Karpas-422 (cell line): ENCODE data around the gene DPEP2. TPM values are rescaled to one million over a fixed set of nuclear protein-coding genes. Genes with fewer than 3 reads are reported as not detected.
A peak's percentile ranks its signal among the peaks of the same experiment; 100 is the strongest.
"Not testable (repeated sequence)": the region's sequence is repeated elsewhere in the genome, so short reads cannot be mapped to it uniquely, and the experiment has no call there.

Source experiments
- DNase-seq: peaks from one replicate; pipeline ENCODE4 v3.0.0-alpha.2; 2015
- H2AFZ ChIP-seq: fragments of 200-600 bp; sonication (generic); 2 replicates; pipeline ENCODE4 v1.6.1; 2014; ENCODE audit warnings: antibody characterized with exemption, low read length, mixed read lengths
- H3K27ac ChIP-seq: fragments of 200-600 bp; sonication (generic); 2 replicates; pipeline ENCODE4 v1.5.1; 2014; ENCODE audit warnings: mild to moderate bottlenecking, low read length, moderate library complexity
- H3K27me3 ChIP-seq: fragments of 200-600 bp; sonication (generic); 2 replicates; pipeline ENCODE4 v1.6.1; 2014; ENCODE audit warnings: low read length, mixed read lengths
- H3K36me3 ChIP-seq: fragments of 200-600 bp; sonication (generic); 2 replicates; pipeline ENCODE4 v1.6.1; 2014; ENCODE audit warnings: low read length, mixed read lengths; ENCODE audit not compliant: insufficient read depth
- H3K4me1 ChIP-seq: fragments of 200-600 bp; sonication (generic); 2 replicates; pipeline ENCODE4 v1.6.1; 2014; ENCODE audit warnings: mild to moderate bottlenecking, low read length, mixed read lengths
- H3K4me2 ChIP-seq: fragments of 200-600 bp; sonication (generic); 2 replicates; pipeline ENCODE4 v1.6.1; 2014; ENCODE audit warnings: low read length, low read depth, mild to moderate bottlenecking; ENCODE audit not compliant: poor library complexity, severe bottlenecking
- H3K4me3 ChIP-seq: fragments of 200-600 bp; sonication (generic); 2 replicates; pipeline ENCODE4 v1.5.1; 2014; ENCODE audit warnings: mild to moderate bottlenecking, antibody characterized with exemption, low read length, mixed read lengths
- H3K79me2 ChIP-seq: fragments of 200-600 bp; sonication (generic); 2 replicates; pipeline ENCODE4 v1.6.1; 2014; ENCODE audit warnings: mild to moderate bottlenecking, low read length, mixed read lengths
- H3K9ac ChIP-seq: fragments of 200-600 bp; sonication (generic); 2 replicates; pipeline ENCODE4 v1.6.0; 2014; ENCODE audit warnings: low read length
- H3K9me2 ChIP-seq: fragments of 200-600 bp; sonication (generic), shearing (Covaris generic); replicated peaks from 2 replicates; pipeline ENCODE4 v1.6.0; 2014; ENCODE audit warnings: mild to moderate bottlenecking, low read length, moderate library complexity; ENCODE audit not compliant: insufficient read depth
- H3K9me3 ChIP-seq: fragments of 300-700, 200-600 bp; sonication (generic); 2 replicates; pipeline ENCODE4 v1.6.1; 2014; ENCODE audit warnings: low read length, mixed read lengths
- H4K20me1 ChIP-seq: fragments of 200-600 bp; sonication (generic); 2 replicates; pipeline ENCODE4 v1.6.1; 2014; ENCODE audit warnings: mild to moderate bottlenecking, antibody characterized with exemption, low read length, low read depth; ENCODE audit not compliant: insufficient read depth
- total RNA-seq: library from RNA; depleted of rRNA; stranded (reverse); fragments of >200 nt; shearing (Covaris generic); gene quantifications from 2 replicates; pipeline ENCODE4 v1.2.3, GENCODE V29; 2014; ENCODE audit warnings: low replicate concordance

Gene DPEP2
- total RNA-seq, 1 experiment from 2014 or later: not detected

DNA sequence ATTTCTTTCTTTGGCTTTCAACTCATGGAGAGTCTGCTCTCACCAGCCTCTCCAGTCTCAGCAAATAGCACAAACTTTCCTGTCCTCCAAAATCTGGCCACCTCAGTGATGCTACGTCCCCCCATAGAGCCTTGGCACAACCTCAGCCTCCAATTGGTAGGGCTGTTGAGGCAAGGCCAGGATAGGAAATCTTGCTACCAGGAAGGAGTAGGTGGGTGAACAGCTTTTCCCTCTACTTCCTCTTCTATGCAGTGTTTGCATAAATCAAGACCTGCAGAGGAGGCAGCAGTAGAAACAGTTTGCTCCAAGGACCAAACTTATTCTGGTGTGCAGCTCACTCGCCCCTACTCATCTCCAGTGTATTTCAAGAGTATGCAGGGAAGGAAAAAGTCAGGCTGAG is 701 bp upstream of the DPEP2 start:
- peak; percentile 84 for DNase-seq
- Histone ChIP-seq H3K79me2 (no peaks in the 10 kb centered on the region), H3K9ac (peak overlapping the region; percentile 58), H3K4me1 (peaks cover 35% of the 10 kb centered on the region), H3K4me2 (peak overlapping the region; percentile 61), H3K36me3 (no peaks in the 10 kb centered on the region), H2AFZ (peak overlapping the region; percentile 74), H3K9me2 (no peaks in the 10 kb centered on the region), H3K9me3 (no peaks in the 10 kb centered on the region), H3K4me3 (peak overlapping the region; percentile 50), H3K27ac (peak overlapping the region; percentile 74), H3K27me3 (no peaks in the 10 kb centered on the region), H4K20me1 (no peaks in the 10 kb centered on the region)

- H3K27ac ChIP-seq, H3K4me3 ChIP-seq, H3K9me3 ChIP-seq, H4K20me1 ChIP-seq, DNase-seq, H3K9ac ChIP-seq, H3K4me2 ChIP-seq, H3K27me3 ChIP-seq, H3K79me2 ChIP-seq, H2AFZ ChIP-seq, H3K9me2 ChIP-seq, H3K36me3 ChIP-seq: not testable (repeated sequence)
- H3K4me1 ChIP-seq: peaks cover 40% of the 10 kb centered on the region
Measured at GRCh38 chr16:67998231-67998778, 979 bp downstream of the DPEP2 start.

GRCh38 chr16:67996666-67997065 is 2.6 kb downstream of the DPEP2 start:
- Histone ChIP-seq H3K79me2 (no peaks in the 10 kb centered on the region), H3K9me3 (no peaks in the 10 kb centered on the region), H3K9me2 (no peaks in the 10 kb centered on the region)

GRCh38 chr16:67995423-67995822 is 3.9 kb downstream of the DPEP2 start:
- Histone ChIP-seq H3K9me3 (no peaks in the 10 kb centered on the region), H4K20me1 (no peaks in the 10 kb centered on the region), H3K9me2 (no peaks in the 10 kb centered on the region), H3K4me2 (no peak overlapping the region), H3K79me2 (no peaks in the 10 kb centered on the region), H3K27me3 (no peaks in the 10 kb centered on the region), H3K4me3 (no peak overlapping the region), H3K4me1 (peaks cover 46% of the 10 kb centered on the region), H3K27ac (no peak overlapping the region), H2AFZ (no peak overlapping the region), H3K36me3 (no peaks in the 10 kb centered on the region), H3K9ac (no peak overlapping the region)
- no peak for DNase-seq

More at GRCh38 chr16:67996666-67997065, 2.6 kb downstream of the DPEP2 start:
- no peaks in the 10 kb centered on the region for H4K20me1 ChIP-seq
- DNase-seq: no peak
- no peaks in the 10 kb centered on the region for H3K27me3 ChIP-seq
- no peak overlapping the region for H3K4me3 ChIP-seq
- no peak overlapping the region for H3K9ac ChIP-seq
- H3K4me2 ChIP-seq: peak overlapping the region; percentile 29
- no peak overlapping the region for H2AFZ ChIP-seq
- no peaks in the 10 kb centered on the region for H3K36me3 ChIP-seq
- H3K27ac ChIP-seq: no peak overlapping the region
- H3K4me1 ChIP-seq: peaks cover 49% of the 10 kb centered on the region

DNA sequence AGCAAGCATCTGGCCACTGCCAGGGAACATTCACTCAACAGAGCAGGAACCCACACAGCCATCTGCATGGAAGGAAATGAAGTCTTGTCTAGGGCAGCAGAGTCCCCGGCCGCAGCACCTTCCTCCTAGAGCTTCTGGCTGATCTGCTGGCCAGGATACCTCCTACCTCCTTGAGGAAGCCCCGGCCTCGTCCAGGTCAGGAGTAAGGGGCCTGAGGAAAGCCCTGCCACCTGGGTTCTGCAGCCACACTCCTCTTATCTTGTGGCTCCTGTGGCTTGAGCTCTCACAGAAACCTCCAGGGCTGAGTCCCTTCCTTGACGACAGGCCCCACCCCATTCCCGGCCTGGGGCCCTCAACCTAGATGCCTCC is 5.3 kb downstream of the DPEP2 start:
- H3K9ac ChIP-seq, H3K9me3 ChIP-seq, H3K36me3 ChIP-seq, H3K9me2 ChIP-seq, DNase-seq, H3K4me3 ChIP-seq, H3K27me3 ChIP-seq, H3K4me2 ChIP-seq, H2AFZ ChIP-seq, H4K20me1 ChIP-seq, H3K27ac ChIP-seq, H3K79me2 ChIP-seq: not testable (repeated sequence)
- H3K4me1 ChIP-seq: peaks cover 32% of the 10 kb centered on the region

- Histone ChIP-seq H3K27ac (no peak overlapping the region), H3K79me2 (no peaks in the 10 kb centered on the region), H3K4me1 (peaks cover 32% of the 10 kb centered on the region), H3K9ac (peak overlapping the region; percentile 66), H3K4me3 (peak overlapping the region; percentile 62), H3K9me3 (no peaks in the 10 kb centered on the region), H3K27me3 (no peaks in the 10 kb centered on the region), H3K4me2 (peak overlapping the region; percentile 84), H3K36me3 (no peaks in the 10 kb centered on the region), H2AFZ (peak overlapping the region; percentile 86), H3K9me2 (no peaks in the 10 kb centered on the region), H4K20me1 (no peaks in the 10 kb centered on the region)
- peak; percentile 94 for DNase-seq
Measured at GRCh38 chr16:67993207-67994039, 5.9 kb downstream of the DPEP2 start.

GRCh38 chr16:67992661-67993206 is 6.5 kb downstream of the DPEP2 start:
- no peak overlapping the region for H3K27ac ChIP-seq
- DNase-seq: no peak

GRCh38 chr16:67990018-67990386 is 9.3 kb downstream of the DPEP2 start:
- H2AFZ ChIP-seq: no peak overlapping the region
- no peaks in the 10 kb centered on the region for H3K27me3 ChIP-seq
- H3K4me2 ChIP-seq: no peak overlapping the region
- no peaks in the 10 kb centered on the region for H3K9me2 ChIP-seq
- H3K79me2 ChIP-seq: no peaks in the 10 kb centered on the region
- no peaks in the 10 kb centered on the region for H3K9me3 ChIP-seq
- H3K36me3 ChIP-seq: no peaks in the 10 kb centered on the region
- no peak overlapping the region for H3K27ac ChIP-seq
- no peak for DNase-seq
- no peaks in the 10 kb centered on the region for H4K20me1 ChIP-seq
- peaks cover 15% of the 10 kb centered on the region for H3K4me1 ChIP-seq
- no peak overlapping the region for H3K4me3 ChIP-seq
- H3K9ac ChIP-seq: no peak overlapping the region

More at GRCh38 chr16:67992661-67993206, 6.5 kb downstream of the DPEP2 start:
- Histone ChIP-seq H2AFZ (peak overlapping the region; percentile 86; the same call in 1 of the 2 replicates), H3K4me1 (peaks cover 32% of the 10 kb centered on the region), H3K9me3 (no peaks in the 10 kb centered on the region), H3K9ac (peak overlapping the region; percentile 66), H3K9me2 (no peaks in the 10 kb centered on the region), H3K4me3 (peak overlapping the region; percentile 62; the same call in 1 of the 2 replicates), H3K79me2 (no peaks in the 10 kb centered on the region), H3K27me3 (no peaks in the 10 kb centered on the region), H3K4me2 (peak overlapping the region; percentile 84), H4K20me1 (no peaks in the 10 kb centered on the region), H3K36me3 (no peaks in the 10 kb centered on the region)
